HG03457 (cell line): ENCODE data around the gene DCAF17.
"Not testable (repeated sequence)": the region's sequence is repeated elsewhere in the genome, so short reads cannot be mapped to it uniquely, and the experiment has no call there.

Experiments used
- ATAC-seq: cut with Tn5 transposase; IDR thresholded peaks from one replicate; pipeline ENCODE4 v1.9.1; 2021; ENCODE audit warnings: moderate number of reproducible peaks; ENCODE audit not compliant: unreplicated experiment

DCAF17 gene

DNA sequence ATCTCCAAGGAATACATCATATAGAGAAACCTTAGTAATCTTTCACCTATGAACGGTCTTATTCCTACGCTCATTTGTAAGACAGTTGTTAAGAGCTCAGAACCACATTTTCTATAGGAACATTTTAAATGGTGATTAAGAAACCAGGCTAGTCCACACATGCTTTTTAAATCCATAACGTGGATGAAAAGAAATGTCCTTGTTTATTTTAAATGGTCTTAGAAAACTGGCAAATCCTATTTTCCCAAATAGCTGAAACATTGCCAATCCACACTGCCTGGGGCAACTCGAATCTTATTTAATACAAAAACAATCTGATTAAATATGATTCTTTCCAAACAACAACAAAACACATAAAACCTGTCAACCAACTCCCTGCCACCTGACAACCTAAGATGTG is 23.9 kb upstream of the DCAF17 start:
- ATAC-seq, result no peak

DNA sequence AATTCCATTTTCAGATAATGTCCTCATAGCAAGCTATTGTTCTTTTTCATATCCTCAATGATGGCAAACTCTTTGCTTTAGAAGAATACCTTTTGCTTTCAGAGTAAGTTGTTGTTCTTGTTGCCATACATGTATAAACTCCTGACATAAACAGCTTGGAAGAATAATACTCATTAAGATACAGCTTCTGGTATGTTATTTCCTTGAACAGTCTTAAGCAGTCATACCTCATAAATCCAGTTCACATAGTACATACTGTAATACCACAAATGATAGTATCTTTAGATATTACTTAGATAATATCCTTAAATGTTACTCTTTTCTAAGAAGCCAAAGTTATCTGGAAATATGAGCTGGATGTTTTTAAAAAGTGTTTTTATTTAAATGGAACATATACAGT is 23.4 kb upstream of the DCAF17 start:
- no peak for ATAC-seq

DNA sequence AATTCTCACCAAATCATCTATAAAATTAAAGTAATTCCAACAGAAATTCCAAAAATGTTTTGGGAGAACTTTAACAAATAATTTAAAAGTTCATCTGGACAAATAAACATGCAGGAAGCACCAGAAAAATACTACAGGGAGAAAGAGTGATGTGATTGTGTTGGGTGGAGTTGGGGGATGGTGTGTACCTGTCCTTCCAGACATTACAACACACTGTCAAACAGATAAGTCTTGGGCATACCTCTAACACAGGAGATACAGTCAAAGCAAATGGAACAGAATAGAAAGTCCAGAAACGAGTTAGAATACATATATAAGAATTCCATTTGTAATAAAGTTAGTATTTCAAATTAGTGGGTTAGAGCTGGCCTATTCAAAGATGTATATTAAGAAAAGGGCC is 22.8 kb upstream of the DCAF17 start:
- ATAC-seq, result no peak

DNA sequence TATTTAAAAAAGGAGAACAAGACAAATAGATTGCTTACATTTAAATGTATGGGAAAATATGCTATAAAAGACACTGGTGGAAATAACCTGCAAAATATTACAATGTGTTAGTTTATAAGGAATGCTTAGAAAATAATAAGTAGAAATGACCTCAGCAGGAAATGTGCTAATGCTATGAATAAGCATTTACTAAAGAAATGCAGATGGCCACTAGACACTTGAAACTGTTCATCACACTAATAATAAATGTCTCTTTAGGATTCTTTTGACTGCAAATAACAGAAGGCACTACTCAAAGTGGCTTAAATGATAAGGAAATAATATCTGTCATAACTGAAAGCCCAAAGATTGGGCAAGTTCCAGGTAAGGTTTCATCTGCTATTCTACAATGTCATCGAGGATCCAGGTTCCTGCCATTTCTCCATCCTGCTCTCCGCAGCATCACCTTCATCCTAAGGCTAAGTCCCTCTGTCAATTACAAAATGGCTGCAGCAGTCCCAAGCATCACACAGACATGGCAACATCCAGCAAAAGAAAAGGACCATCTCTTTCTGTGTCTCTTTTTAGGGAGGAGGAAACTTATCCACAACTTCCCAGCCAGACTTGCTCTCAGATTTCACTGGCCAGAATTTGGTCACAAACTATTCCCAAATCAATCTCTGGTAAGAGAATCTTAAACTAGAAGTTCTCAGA is 22.1 kb upstream of the DCAF17 start:
- no peak for ATAC-seq

DNA sequence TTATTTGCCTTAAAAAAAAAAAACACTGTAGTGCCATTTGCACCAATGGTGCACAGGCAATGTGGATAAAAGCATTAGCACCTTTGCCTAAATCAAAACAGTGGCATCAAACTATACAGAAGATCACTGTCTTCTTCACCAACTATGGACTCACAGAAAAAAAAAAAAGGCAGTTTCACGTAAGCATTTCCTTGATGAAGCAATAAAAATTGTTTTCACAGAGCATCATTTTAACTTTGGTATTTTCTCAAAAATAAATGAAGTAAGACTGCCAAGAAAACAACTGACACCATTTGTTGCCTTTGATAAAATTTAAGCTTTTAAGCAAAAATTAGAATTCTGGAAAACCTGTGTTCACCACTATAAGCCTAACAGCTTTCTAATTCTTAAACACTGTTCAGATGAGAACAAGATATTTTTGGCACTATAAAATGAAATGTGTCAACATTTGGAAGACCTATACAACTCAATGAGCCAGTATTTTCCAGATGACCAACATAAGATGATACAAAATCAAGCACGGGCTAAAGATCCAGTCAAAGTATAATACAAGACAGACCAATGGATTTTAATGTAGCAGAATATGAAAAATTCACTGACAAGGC is 21.4 kb upstream of the DCAF17 start:
- no peak for ATAC-seq

DNA sequence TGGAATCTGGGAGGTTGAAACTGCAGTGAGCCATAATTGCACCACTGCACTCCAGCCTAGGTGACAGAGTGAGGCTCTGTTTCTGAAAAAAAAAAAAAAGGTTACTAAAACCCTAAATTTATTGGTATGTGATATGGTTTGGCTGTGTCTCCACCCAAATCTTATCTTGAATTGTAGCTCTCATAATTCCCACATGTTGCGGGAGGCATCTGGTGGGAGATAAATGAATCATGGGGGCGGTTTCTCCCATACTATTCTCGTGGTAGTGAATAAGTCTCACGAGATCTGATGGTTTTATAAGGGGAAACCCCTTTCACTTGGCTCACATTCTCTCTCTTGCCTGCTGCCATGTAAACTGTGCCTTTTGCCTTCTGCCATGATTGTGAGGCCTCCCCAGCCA is 19.4 kb upstream of the DCAF17 start:
- ATAC-seq, result not testable (repeated sequence)

DNA sequence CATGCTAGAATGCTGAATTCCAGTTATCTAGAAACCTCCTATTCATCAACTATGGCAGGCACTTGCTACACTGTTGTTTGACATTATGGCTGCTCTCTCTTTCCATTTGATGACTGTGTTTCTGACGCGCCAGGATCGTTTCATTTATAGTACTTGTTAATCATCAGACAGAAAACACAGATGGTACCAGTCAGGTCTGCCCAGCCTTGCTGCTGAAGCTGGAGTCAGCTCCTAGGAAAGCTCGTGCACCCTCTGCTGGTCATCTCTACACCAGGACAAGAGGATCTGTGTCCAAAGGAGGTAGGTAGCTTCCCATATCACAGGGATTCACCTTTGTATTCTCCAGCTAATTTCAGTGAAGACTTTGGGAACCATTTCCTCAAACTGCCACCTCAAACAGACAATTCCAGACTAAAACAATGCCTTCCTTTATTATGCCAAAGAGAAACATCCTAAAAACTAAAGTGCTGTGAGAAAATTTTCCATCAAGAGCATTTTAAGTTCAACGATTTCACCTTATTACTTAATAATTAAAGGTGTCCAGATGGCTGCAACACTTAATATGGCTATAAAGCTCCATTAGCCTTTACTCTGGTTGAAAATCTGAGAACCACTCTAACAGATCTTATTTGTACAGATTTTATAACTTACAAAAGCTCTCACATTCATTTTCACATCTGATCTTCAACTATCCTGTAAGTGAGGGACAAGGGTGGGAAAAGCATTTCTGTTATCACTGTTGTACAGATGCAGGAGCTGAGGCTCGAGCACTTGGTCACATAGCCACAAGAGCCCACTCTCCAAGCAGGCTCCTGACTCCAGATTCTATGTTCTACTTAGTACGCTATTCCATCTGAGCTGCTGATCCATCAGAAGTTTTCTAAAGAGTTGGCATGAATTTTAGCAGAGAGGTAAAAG is 17.8 kb upstream of the DCAF17 start:
- ATAC-seq, result peak; percentile 81

DNA sequence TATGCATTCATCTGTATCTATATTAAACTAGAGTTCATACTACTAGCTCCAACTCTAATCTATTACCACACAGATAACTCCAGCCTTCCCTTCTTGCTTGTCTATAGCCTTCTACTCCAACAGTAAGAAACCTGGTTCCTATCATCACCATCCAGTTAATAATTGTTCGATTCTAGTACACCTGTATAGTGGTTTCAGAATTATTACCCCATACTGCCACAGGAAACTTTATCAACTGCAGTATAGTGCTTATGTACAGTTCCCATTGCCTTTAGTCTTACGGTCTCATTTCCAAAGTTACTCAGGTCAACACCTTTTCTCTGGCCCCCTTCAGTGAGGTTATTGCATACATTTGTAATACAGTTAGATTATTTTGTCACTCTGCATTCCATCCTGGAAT is 14.7 kb upstream of the DCAF17 start:
- ATAC-seq, result no peak

DNA sequence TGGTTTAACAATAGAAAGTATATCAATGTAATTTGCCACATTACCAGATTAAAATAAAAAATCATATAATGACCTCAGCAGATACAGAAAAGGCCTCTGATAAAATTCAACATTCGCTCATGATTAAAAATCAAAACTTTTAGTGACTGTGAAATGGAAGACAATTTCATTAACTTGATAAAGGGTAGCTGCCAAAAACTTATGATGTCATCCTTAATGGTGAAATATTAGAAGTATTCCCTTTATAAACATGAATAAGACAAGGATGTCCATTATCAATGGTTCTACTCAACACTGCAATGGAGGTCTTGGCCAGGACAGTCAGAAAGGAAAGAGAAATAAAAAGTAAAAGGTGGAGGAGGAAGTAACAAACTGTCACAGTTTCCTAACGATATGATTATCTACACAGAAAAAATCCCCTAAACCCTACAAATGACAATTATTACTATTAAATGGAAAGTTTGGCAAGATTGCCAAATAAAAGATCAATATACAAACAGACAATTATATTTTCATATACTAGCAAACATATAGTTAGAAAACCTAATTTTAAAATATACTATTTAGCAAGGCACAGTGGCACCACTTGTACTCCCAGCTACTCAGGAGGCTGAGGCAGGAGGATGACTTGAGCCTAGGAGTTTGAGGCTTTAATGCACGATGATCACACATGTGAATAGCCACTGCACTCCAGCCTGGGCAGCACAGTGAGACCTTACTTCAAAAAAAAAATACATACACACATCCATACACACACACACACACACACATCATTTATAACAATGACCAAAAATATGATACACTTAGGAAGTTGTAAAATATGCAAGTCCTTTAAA is 13.1 kb upstream of the DCAF17 start:
- ATAC-seq, result no peak

DNA sequence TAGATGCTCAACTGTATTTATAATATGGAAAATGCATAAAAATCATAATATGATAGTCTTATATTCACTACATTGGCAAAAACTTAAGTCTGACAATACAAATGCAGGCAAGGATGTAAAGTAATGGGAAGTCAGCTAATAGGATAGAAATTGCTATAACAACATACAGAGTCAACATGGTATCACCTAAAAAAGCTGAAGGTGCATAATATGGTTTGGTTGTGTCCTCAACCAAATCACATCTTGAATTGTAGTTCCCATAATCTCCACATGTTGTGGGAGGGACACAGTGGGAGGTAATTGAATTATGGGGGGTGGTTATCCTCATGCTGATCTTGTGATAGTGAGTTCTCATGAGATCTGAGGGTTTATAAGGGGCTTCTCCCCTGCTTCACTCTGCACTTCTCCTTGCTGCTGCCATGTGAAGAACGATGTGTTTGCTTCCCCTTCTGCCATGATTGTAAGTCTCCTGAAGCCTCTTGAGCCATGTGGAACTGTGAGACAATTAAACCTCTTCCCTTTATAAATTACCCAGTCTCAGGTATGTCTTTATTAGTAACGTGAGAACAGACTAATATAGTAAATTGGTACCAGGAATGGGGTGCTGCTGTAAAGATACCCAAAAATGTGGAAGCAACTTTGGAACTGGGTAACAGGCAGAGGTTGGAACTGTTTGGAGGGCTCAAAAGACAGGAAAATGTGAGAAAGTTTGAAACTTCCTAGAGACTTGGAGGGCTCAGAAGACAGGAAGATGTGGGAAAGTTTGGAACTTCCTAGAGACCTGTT is 11.1 kb upstream of the DCAF17 start:
- not testable (repeated sequence) for ATAC-seq

DNA sequence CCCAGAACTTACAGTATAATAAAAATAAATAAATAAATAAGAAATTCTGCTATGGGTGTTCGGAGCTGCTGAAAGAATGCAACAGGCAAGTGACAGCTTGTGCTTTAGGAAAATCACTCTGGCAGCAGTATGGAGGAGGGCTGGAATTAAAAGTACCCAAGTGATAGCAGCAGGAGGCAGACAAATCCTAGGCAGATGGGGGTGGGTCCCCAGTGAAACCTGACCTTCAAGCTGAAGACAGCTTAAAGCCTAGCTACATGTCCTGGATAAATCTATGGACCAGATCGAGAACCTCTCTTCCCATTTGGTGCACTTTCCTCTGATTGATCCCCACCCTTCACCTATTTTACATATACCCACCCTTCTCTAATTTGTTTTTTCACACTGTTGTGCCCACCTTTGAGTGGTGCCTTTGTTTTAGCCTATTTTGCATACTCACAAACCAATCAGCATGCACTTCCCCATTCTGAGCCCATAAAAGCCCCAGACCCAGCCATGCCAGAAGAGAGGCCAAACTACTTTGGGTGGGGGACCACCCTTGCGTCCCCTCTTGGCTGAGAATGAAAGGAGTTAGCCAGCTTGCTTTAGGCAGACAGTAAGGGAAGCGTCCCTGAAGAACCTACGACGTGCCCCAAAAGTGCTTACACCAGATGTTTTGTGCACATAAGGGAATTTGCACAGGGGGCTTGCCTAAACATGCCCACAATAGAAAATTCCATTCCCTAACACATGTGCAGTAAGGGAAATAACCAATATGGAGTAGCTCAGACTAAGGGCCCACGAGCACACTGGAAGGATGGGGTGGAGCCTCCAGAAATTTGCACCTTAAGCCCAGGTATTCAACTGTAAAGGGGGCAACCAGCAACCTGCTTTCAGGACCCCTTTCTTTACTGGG is 3.3 kb upstream of the DCAF17 start:
- no peak for ATAC-seq

DNA sequence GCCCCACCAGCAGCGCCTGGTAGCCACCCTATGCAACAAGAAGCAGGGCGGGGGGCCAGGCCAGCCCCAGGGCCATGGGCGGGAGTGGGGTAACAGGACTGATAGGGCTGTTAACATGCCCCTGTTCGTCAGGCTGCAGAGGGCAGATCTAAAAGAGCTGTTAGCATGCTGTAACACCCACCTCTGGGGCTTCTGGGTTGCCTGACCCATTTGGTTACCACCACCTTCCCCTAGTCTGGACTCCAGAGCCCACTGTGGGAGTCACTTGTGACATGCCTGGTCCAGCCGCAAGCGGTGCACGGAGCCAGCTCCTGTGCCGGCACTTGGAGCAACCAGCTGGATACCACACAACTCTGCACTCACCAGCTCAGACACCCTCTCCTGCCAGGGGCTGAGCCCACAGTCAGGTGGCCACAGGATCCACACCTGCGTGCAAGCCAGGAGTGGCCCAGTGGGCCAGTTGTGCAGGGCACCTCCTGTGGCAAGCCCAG is 2.3 kb upstream of the DCAF17 start:
- no peak for ATAC-seq

DNA sequence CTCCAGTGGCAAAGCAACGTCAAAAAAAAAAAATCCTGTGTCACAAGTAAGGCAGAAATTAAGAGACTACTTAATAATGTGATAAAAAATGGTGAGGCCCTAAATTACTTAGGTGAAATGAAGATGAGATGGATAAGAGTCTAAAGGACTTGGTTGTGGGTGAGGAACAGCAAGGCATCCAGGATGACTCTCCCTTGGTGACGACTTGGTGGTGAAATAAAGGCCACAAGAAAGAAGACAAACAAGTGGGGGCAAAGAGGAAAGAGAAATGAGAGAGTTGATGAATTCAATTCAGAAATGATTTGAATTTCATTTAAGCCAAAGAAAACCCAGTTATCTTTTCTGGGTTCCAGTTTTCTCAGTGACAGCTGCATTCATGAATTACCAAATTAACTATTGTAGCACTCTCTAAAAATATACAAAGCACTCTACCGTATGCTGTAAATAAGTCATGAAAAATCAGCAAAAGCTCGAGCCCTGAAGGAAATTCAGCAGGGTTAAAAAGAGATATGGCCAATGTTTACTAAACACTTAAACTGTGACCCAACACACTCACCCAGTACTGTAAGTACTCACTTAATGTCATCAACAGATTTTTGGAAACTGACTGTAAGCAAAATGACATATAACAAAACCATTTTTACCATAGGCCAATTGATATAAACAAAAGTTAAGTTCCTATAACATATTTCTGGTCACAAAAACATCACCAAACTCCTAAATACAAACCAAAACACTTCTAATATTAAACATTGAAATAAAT is 1.6 kb upstream of the DCAF17 start:
- ATAC-seq, result no peak

DNA sequence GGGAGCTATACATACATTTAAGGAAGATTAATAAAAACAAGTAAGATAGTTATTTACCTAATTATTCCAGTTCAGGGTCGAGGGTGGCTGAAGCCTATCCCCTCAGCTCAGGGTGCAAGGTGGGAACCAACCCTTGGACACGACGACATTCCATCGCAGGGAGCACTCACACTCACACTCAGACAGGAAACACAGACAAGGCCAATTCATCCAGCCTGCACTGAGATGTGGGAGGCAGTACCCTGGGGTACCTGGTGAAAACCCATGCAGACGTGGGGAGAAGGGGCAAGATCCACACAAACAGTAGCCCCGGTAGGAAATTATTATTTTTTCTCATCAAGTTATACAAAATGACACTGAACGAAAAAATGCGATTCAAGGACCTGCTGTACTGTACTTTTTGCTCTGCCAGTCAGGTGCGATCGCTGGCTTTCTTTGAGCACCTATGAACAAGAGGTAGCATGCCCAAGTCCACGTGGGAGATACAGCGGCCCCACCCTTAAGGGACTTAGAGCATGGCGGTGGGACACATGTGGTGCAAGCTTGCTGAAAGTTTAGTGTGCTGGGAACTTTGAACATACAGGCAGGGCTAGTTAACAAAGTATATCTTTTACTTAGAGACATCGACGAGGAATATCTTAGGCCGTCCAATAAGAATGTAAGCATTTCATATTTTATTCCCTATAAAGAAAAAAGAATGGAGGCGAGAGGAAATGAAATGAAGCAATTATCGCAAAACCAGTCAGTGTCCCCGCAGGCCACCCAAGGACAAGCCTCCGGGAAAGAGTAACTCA is 860 bp upstream of the DCAF17 start:
- no peak for ATAC-seq

DNA sequence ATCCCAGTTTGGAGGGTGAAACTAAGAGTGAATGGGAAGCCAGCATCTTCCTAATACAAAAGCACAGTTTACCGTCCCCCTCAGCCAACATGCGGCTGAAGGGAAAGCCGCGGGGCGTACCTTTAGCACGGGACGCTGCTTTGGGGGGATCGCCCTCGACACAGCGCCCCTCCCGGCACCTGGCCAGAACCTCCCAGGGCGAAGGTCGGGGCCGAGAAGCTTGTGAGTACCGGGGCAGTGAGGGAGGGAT is 338 bp upstream of the DCAF17 start, which contains the start of gene METTL8:
TSS of gene METTL8 (minus strand) at position 228 of the 250 bp plus-strand sequence. CDS start 41,805 bp downstream, outside the sequence.
- no peak for ATAC-seq

DNA sequence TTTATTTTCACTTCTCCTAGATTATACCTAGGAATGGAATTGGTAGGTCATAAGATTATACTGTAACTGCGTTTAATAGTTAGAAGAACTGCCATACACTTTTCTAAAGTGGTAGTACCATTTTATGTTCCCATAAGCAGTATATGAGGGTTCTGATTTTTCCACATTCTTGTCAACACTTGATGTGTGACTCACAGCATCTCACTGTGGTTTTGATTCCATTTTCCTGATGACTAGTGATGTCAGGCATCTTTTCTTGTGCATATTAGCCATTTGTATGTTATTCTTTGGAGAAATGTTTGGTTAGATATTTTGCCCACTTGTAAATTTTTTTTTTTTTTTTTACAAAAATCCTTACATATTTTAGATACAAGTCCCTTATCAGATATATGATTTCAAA is 2.3 kb downstream of the DCAF17 start:
- ATAC-seq, result no peak

DNA sequence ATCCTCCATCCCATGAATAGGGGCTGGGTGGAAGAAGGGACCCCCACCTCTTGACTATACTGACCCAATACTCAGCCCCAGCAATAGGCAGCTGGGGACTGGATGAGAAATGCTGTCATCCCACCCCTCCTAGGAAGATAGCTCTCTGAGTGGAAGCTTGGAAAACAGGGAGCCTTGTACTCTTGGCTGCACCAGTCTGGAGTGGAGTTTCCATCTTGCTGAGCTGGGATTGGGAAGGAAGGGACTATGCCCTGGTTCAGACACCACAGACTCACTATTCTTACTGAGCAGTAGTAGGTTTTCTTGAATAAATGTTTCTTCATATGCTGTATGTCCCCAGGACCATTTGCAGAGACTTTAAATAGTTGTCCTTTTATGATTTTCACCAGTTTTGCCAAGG is 7.4 kb downstream of the DCAF17 start:
- no peak for ATAC-seq

DNA sequence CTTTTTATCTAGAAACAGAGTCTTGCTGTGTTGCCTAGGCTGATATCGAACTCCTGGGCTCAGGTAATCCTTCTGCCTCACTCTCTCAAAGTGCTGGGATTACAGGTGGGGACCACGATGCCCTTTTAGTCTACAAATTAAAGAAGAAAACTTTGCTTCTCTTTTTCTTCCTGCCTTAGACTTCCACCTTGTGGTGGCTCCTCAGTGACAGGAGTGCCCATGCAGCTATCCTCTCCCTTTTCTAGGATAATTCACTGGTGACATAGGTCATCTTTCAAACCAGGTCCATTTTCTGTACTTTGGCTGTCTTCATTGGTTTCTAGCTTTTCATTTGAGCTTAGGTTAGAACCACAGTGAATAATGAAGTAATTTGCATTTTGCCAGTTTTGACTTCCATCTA is 13.6 kb downstream of the DCAF17 start:
- no peak for ATAC-seq
